Activated CD4-positive, alpha-beta memory T cell treated with anti-CD3 and anti-CD28 coated beads, Interleukin-2, amount 10 ng/mL, durations not matched to agents 7 days and 5 days (primary cell): Measurements from ENCODE around the gene CAMTA1. TPM values are rescaled to one million over a fixed set of nuclear protein-coding genes. Genes with fewer than 3 reads are reported as not detected.

Experiments
- CTCF ChIA-PET: fragments of 350-600 bp; sonication (Branson Sonifier 250); formaldehyde crosslinking; loops from one replicate; lab custom pipeline; 2021; ENCODE audit warnings: antibody characterized with exemption, inconsistent platforms; lab: Charles Lee
- POLR2A ChIA-PET: fragments of 350-600 bp; sonication (Branson Sonifier 250); formaldehyde crosslinking; loops from one replicate; lab custom pipeline; 2021; ENCODE audit warnings: antibody characterized with exemption; lab: Charles Lee
- DNase-seq: peaks from one replicate; pipeline ENCODE4 v3.0.0-alpha.2; 2020
- H3K27ac Mint-ChIP-seq: one replicate; pipeline ENCODE4 v1.8.0; 2021; ENCODE audit warnings: mild to moderate bottlenecking, mixed read lengths
- H3K27me3 Mint-ChIP-seq: one replicate; pipeline ENCODE4 v1.8.0; 2021; ENCODE audit warnings: mixed read lengths
- H3K36me3 Mint-ChIP-seq: one replicate; pipeline ENCODE4 v1.8.0; 2021; ENCODE audit warnings: low read depth, mixed read lengths
- H3K4me1 Mint-ChIP-seq: one replicate; pipeline ENCODE4 v1.8.0; 2021; ENCODE audit warnings: mixed read lengths
- H3K4me3 Mint-ChIP-seq: one replicate; pipeline ENCODE4 v1.8.0; 2021; ENCODE audit warnings: mild to moderate bottlenecking, mixed read lengths
- H3K9me3 Mint-ChIP-seq: one replicate; pipeline ENCODE4 v1.8.0; 2021; ENCODE audit warnings: mixed read lengths
- total RNA-seq, 2 experiments: library from RNA; stranded (reverse); gene quantifications; one replicate each; pipeline ENCODE4 v1.2.3, GENCODE V29; 2021

The CAMTA1 gene
- total RNA-seq, 2 experiments from 2014 or later, result 43.0 to 47.3 TPM

- no peaks in the 10 kb centered on the region for H3K4me1 Mint-ChIP-seq
- POLR2A ChIA-PET, result no interaction called here
Measured at GRCh38 chr1:7220007-7220406, 434.8 kb downstream of the CAMTA1 start.

GRCh38 chr1:7220712-7221252, 435.5 kb downstream of the CAMTA1 start:
- no peak overlapping the region for H3K27ac Mint-ChIP-seq
- H3K4me1 Mint-ChIP-seq, result no peaks in the 10 kb centered on the region
- peaks cover 7% of the 10 kb centered on the region for H3K27me3 Mint-ChIP-seq
- H3K4me3 Mint-ChIP-seq, result no peak overlapping the region
- ChIA-PET CTCF (no interaction called here), POLR2A (no interaction called here)
- no peak for DNase-seq
- H3K9me3 Mint-ChIP-seq, result no peaks in the 10 kb centered on the region
- H3K36me3 Mint-ChIP-seq, result no peaks in the 10 kb centered on the region

More at GRCh38 chr1:7220007-7220406, 434.8 kb downstream of the CAMTA1 start:
- H3K27ac Mint-ChIP-seq, result no peak overlapping the region
- no peaks in the 10 kb centered on the region for H3K9me3 Mint-ChIP-seq
- CTCF ChIA-PET, result interaction anchor here (1.0 kb wide), 1 partner anchor 501 kb away, joined by 3 read pairs; no protein-coding TSS in a partner anchor
- no peak for DNase-seq
- no peaks in the 10 kb centered on the region for H3K36me3 Mint-ChIP-seq
- H3K4me3 Mint-ChIP-seq, result no peak overlapping the region
- peaks cover 7% of the 10 kb centered on the region for H3K27me3 Mint-ChIP-seq

- no peak overlapping the region for H3K27ac Mint-ChIP-seq
- H3K27me3 Mint-ChIP-seq, result peaks cover 5% of the 10 kb centered on the region
- H3K9me3 Mint-ChIP-seq, result no peaks in the 10 kb centered on the region
- no peaks in the 10 kb centered on the region for H3K36me3 Mint-ChIP-seq
- H3K4me3 Mint-ChIP-seq, result no peak overlapping the region
- CTCF ChIA-PET, result no interaction called here
- no peak for DNase-seq
- POLR2A ChIA-PET, result no interaction called here
- no peaks in the 10 kb centered on the region for H3K4me1 Mint-ChIP-seq
Measured at GRCh38 chr1:7221826-7222694, 436.8 kb downstream of the CAMTA1 start.

- H3K4me3 Mint-ChIP-seq, result no peak overlapping the region
- no peak overlapping the region for H3K27ac Mint-ChIP-seq
- DNase-seq, result no peak
- no peaks in the 10 kb centered on the region for H3K9me3 Mint-ChIP-seq
- ChIA-PET POLR2A (no interaction called here), CTCF (no interaction called here)
- H3K27me3 Mint-ChIP-seq, result peaks cover 4% of the 10 kb centered on the region
- H3K4me1 Mint-ChIP-seq, result no peaks in the 10 kb centered on the region
- no peaks in the 10 kb centered on the region for H3K36me3 Mint-ChIP-seq
Measured at GRCh38 chr1:7222695-7223015, 437.4 kb downstream of the CAMTA1 start.

GRCh38 chr1:7223334-7224080, 438.3 kb downstream of the CAMTA1 start:
- Mint-ChIP-seq H3K27me3 (peaks cover 3% of the 10 kb centered on the region), H3K9me3 (no peaks in the 10 kb centered on the region), H3K36me3 (no peaks in the 10 kb centered on the region), H3K27ac (no peak overlapping the region), H3K4me1 (no peaks in the 10 kb centered on the region), H3K4me3 (no peak overlapping the region)
- ChIA-PET CTCF (no interaction called here), POLR2A (no interaction called here)
- DNase-seq, result no peak

- Mint-ChIP-seq H3K4me1 (no peaks in the 10 kb centered on the region), H3K27ac (no peak overlapping the region), H3K9me3 (no peaks in the 10 kb centered on the region), H3K36me3 (no peaks in the 10 kb centered on the region), H3K27me3 (no peaks in the 10 kb centered on the region), H3K4me3 (no peak overlapping the region)
- POLR2A ChIA-PET, result no interaction called here
- DNase-seq, result no peak
- CTCF ChIA-PET, result no interaction called here
Measured at GRCh38 chr1:7224081-7224534, 438.9 kb downstream of the CAMTA1 start.

GRCh38 chr1:7224644-7225043, 439.4 kb downstream of the CAMTA1 start:
- CTCF ChIA-PET, result no interaction called here
- H3K27me3 Mint-ChIP-seq, result no peaks in the 10 kb centered on the region
- H3K36me3 Mint-ChIP-seq, result no peaks in the 10 kb centered on the region
- H3K9me3 Mint-ChIP-seq, result no peaks in the 10 kb centered on the region
- H3K4me3 Mint-ChIP-seq, result no peak overlapping the region
- POLR2A ChIA-PET, result no interaction called here
- H3K4me1 Mint-ChIP-seq, result no peaks in the 10 kb centered on the region
- DNase-seq, result no peak
- H3K27ac Mint-ChIP-seq, result no peak overlapping the region

GRCh38 chr1:7225711-7226505, 440.7 kb downstream of the CAMTA1 start:
- Mint-ChIP-seq H3K4me3 (no peak overlapping the region), H3K36me3 (no peaks in the 10 kb centered on the region), H3K27me3 (no peaks in the 10 kb centered on the region), H3K4me1 (no peaks in the 10 kb centered on the region), H3K9me3 (no peaks in the 10 kb centered on the region), H3K27ac (no peak overlapping the region)
- no peak for DNase-seq
- CTCF ChIA-PET, result no interaction called here
- POLR2A ChIA-PET, result no interaction called here

- Mint-ChIP-seq H3K27ac (no peak overlapping the region), H3K4me1 (no peaks in the 10 kb centered on the region), H3K4me3 (no peak overlapping the region), H3K36me3 (no peaks in the 10 kb centered on the region), H3K27me3 (no peaks in the 10 kb centered on the region), H3K9me3 (no peaks in the 10 kb centered on the region)
- no peak for DNase-seq
- POLR2A ChIA-PET, result no interaction called here
- CTCF ChIA-PET, result no interaction called here
Measured at GRCh38 chr1:7227654-7228053, 442.4 kb downstream of the CAMTA1 start.

GRCh38 chr1:7228252-7228961, 443.2 kb downstream of the CAMTA1 start:
- H3K27me3 Mint-ChIP-seq, result no peaks in the 10 kb centered on the region
- H3K4me3 Mint-ChIP-seq, result no peak overlapping the region
- H3K27ac Mint-ChIP-seq, result no peak overlapping the region
- H3K4me1 Mint-ChIP-seq, result no peaks in the 10 kb centered on the region
- DNase-seq, result no peak
- no peaks in the 10 kb centered on the region for H3K36me3 Mint-ChIP-seq
- ChIA-PET POLR2A (no interaction called here), CTCF (no interaction called here)
- no peaks in the 10 kb centered on the region for H3K9me3 Mint-ChIP-seq

- POLR2A ChIA-PET, result no interaction called here
- H3K27me3 Mint-ChIP-seq, result no peaks in the 10 kb centered on the region
- no peak for DNase-seq
- H3K36me3 Mint-ChIP-seq, result no peaks in the 10 kb centered on the region
- CTCF ChIA-PET, result no interaction called here
- H3K4me1 Mint-ChIP-seq, result no peaks in the 10 kb centered on the region
- H3K9me3 Mint-ChIP-seq, result no peaks in the 10 kb centered on the region
- H3K4me3 Mint-ChIP-seq, result no peak overlapping the region
- H3K27ac Mint-ChIP-seq, result no peak overlapping the region
Measured at GRCh38 chr1:7229186-7229585, 443.9 kb downstream of the CAMTA1 start.

GRCh38 chr1:7229696-7230631, 444.7 kb downstream of the CAMTA1 start:
- ChIA-PET CTCF (no interaction called here), POLR2A (no interaction called here)
- no peaks in the 10 kb centered on the region for H3K9me3 Mint-ChIP-seq
- H3K4me3 Mint-ChIP-seq, result no peak overlapping the region
- no peaks in the 10 kb centered on the region for H3K27me3 Mint-ChIP-seq
- DNase-seq, result no peak
- H3K4me1 Mint-ChIP-seq, result no peaks in the 10 kb centered on the region
- H3K27ac Mint-ChIP-seq, result no peak overlapping the region
- no peaks in the 10 kb centered on the region for H3K36me3 Mint-ChIP-seq
